Measurements from ENCODE around the gene CD7. TPM values are rescaled to one million over a fixed set of nuclear protein-coding genes. Genes with fewer than 3 reads are reported as not detected.

The CD7 gene
- total and polyA plus RNA-seq, 2 donors from 2014 or later = 1.0 to 9.2 TPM

DNA sequence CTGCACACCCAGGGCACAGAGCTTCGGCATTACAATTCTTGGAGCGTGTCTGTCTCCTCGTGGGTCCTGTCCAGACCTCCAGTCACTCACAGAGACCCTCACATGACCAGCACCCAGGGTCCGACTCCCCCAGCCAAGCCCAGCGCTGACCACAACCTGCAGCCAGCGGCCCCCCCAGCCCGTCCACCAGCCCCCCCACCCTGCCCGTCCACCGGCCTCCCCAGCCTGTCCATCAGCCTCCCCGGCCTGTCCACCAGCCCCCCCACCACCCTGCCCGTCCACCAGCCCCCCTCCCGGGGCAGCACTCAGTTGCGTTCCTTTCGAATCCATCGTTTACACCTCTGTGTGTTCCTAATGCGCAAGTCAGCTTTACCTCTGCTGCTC is 10.3 kb upstream of the CD7 start:
- peak overlapping the region; percentile 63 to 74 for H3K27ac ChIP-seq (ENCODE audit: low read depth in 2 of 2, low read length in 2 of 2)
- TF ChIP-seq, protein P1, sequence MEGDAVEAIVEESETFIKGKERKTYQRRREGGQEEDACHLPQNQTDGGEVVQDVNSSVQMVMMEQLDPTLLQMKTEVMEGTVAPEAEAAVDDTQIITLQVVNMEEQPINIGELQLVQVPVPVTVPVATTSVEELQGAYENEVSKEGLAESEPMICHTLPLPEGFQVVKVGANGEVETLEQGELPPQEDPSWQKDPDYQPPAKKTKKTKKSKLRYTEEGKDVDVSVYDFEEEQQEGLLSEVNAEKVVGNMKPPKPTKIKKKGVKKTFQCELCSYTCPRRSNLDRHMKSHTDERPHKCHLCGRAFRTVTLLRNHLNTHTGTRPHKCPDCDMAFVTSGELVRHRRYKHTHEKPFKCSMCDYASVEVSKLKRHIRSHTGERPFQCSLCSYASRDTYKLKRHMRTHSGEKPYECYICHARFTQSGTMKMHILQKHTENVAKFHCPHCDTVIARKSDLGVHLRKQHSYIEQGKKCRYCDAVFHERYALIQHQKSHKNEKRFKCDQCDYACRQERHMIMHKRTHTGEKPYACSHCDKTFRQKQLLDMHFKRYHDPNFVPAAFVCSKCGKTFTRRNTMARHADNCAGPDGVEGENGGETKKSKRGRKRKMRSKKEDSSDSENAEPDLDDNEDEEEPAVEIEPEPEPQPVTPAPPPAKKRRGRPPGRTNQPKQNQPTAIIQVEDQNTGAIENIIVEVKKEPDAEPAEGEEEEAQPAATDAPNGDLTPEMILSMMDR (IDR thresholded peaks at IDR 0.05; ENCODE audit: borderline replicate concordance, extremely low read depth, insufficient read depth) = no peak
- intact Hi-C loops (cut with DNase I) = loop anchor here (10.0 kb wide), 2 partner anchors 93 to 123 kb away; no protein-coding TSS in a partner anchor
- no peak overlapping the region for H3K4me3 ChIP-seq (ENCODE audit: low read length in 3 of 3)
- H3K9ac ChIP-seq (ENCODE audit: low read length in 3 of 3) = no peak overlapping the region
- no peaks in the 10 kb centered on the region for H3K9me3 ChIP-seq (ENCODE audit: control insufficient read depth in 2 of 3, insufficient read depth in 1 of 3, low read length in 3 of 3)
- H3K4me1 ChIP-seq (ENCODE audit: control insufficient read depth in 2 of 3, insufficient read depth in 2 of 3, low read depth in 1 of 3, low read length in 3 of 3) = peaks cover 0 to 18% (median 16%) of the 10 kb centered on the region in 3 donors
- peaks cover 2% of the 10 kb centered on the region for H3K27me3 ChIP-seq (ENCODE audit: control insufficient read depth, insufficient read depth, low read length)
- H3K36me3 ChIP-seq (ENCODE audit: control insufficient read depth in 2 of 3, insufficient read depth in 3 of 3, low read length in 3 of 3) = no peaks in the 10 kb centered on the region
- DNase-seq (no peak), FAIRE-seq (no peak)

DNA sequence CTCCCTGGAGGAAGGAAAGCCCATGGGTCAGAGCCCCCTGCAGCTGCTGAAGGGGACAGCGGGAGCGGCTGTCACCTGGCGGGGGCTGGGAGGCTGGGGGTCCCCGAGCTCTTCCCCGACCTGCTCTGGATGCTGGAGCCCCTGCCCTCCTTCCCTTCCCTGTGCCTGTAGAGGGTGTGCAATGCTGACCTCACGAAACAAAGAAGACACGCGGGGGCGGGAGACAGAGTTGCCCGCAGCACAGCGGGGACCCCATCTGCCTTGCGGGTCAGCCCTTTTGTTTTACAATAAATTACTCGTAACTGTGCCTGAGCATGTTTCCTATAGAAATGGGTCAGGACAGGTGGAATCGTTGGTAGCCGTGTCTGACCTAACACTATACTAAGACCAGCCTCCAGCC is 9.9 kb upstream of the CD7 start:
- H3K4me1 ChIP-seq (ENCODE audit: control insufficient read depth in 2 of 3, insufficient read depth in 2 of 3, low read depth in 1 of 3, low read length in 3 of 3) = peaks cover 0 to 17% (median 16%) of the 10 kb centered on the region in 3 donors
- no peaks in the 10 kb centered on the region for H3K36me3 ChIP-seq (ENCODE audit: control insufficient read depth in 2 of 3, insufficient read depth in 3 of 3, low read length in 3 of 3)
- no peaks in the 10 kb centered on the region for H3K9me3 ChIP-seq (ENCODE audit: control insufficient read depth in 2 of 3, insufficient read depth in 1 of 3, low read length in 3 of 3)
- FAIRE-seq = no peak
- intact Hi-C loops (cut with DNase I) = loop anchor here (10.0 kb wide), 2 partner anchors 92 to 122 kb away; no protein-coding TSS in a partner anchor
- TF ChIP-seq, protein P1 (IDR thresholded peaks at IDR 0.05; ENCODE audit: borderline replicate concordance, extremely low read depth, insufficient read depth) = no peak
- H3K27me3 ChIP-seq (ENCODE audit: control insufficient read depth, insufficient read depth, low read length) = peaks cover 2% of the 10 kb centered on the region
- no peak for DNase-seq
- no peak overlapping the region for H3K4me3 ChIP-seq (ENCODE audit: low read length in 3 of 3)
- H3K27ac ChIP-seq (ENCODE audit: low read depth in 2 of 2, low read length in 2 of 2) = no peak overlapping the region
- H3K9ac ChIP-seq (ENCODE audit: low read length in 3 of 3) = no peak overlapping the region

DNA sequence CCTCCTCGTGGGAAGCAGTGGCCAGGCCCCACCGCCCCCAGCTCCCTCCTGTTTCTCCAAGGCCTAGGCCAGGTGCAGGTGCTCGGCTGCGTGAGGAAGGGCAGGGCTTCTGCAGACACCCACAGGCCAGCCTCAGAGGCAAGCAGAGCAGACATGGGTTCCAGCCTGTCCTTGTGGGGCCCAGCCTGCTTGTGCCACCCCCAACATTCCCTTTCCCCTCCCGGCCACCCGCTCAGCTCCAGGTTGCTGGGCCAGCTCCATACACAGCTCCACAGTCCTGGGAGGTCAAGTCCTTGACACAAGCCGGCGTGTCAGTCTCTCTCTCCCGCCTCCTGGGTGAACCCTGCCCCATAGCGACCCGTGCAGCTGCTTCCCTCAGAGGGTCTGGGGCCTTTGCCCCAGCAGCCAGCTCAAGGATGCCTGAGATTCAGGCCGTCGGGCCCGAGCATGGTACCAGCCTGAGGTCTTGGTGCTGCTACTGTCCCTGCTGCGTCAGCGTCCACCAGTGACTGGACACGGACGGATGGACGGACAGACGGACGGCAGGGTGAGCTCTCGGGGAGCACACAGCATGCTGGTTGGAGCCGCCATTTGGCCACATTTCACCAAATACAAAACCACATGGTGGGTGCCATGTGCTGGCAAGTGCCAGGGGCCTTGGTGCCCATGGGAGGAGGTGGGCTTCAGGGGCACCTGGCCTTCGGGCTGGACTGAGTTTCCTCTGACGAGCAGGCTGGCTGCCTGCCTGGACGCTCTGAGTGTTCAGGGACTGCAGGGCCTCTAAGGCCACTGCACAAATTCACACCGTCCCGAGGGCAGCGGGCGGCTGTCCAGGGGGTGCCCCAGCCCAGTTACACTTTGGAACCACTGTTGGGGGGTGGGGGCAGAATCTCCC is 8.1 kb upstream of the CD7 start:
- intact Hi-C loops (cut with DNase I) = loop anchor here (10.0 kb wide), 2 partner anchors 91 to 121 kb away; no protein-coding TSS in a partner anchor
- peak in 1 of 5 donors; percentile 64 for DNase-seq
- no peak for FAIRE-seq
- H3K27me3 ChIP-seq (ENCODE audit: control insufficient read depth, insufficient read depth, low read length) = peaks cover 2% of the 10 kb centered on the region
- no peak overlapping the region for H3K9ac ChIP-seq (ENCODE audit: low read length in 3 of 3)
- peak overlapping the region in 1 of 2 donors; percentile 71 for H3K27ac ChIP-seq (ENCODE audit: low read depth in 2 of 2, low read length in 2 of 2)
- peaks cover 0 to 14% (median 11%) of the 10 kb centered on the region in 3 donors for H3K4me1 ChIP-seq (ENCODE audit: control insufficient read depth in 2 of 3, insufficient read depth in 2 of 3, low read depth in 1 of 3, low read length in 3 of 3)
- no peak overlapping the region for H3K4me3 ChIP-seq (ENCODE audit: low read length in 3 of 3)
- no peaks in the 10 kb centered on the region for H3K36me3 ChIP-seq (ENCODE audit: control insufficient read depth in 2 of 3, insufficient read depth in 3 of 3, low read length in 3 of 3)
- TF ChIP-seq, protein P1 (IDR thresholded peaks at IDR 0.05; ENCODE audit: borderline replicate concordance, extremely low read depth, insufficient read depth) = no peak
- H3K9me3 ChIP-seq (ENCODE audit: control insufficient read depth in 2 of 3, insufficient read depth in 1 of 3, low read length in 3 of 3) = no peaks in the 10 kb centered on the region
